ENCODE data around the gene ADARB1.

The ADARB1 gene

GRCh38 chr21:45209685-45210284 lies 135.4 kb downstream of the ADARB1 start:
- DNase-seq: no peak

DNA sequence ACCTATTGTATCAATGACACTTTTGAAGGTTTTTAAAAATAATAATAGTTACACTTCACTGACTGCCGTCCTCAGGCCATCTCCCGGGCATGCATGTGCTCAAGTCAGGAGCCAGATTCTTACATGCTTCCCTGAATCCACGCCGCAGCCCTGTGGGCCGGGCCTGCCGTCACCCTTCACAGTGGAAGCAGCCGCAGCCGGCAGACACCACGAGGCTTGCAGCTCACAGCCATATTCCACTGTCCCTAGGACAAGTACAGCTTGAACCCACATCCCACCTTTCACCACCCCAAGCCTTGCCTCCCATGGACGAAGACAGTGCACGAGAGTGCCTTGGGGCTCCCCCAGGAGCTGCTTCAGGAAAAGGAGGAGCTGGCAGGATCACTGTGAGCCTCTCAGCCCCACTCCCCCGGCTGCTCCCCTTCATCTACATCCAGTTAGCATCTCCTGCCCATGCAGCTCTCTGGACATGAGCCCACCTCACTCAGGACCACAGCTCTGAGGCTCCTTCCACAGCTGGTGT lies 136.1 kb downstream of the ADARB1 start:
- no peak for DNase-seq

- DNase-seq: no peak
Observed at GRCh38 chr21:45211661-45212060, 137.3 kb downstream of the ADARB1 start.

- DNase-seq: no peak
Observed at GRCh38 chr21:45213392-45213791, 139.0 kb downstream of the ADARB1 start.

GRCh38 chr21:45215213-45215612 lies 140.8 kb downstream of the ADARB1 start:
- DNase-seq: no peak

GRCh38 chr21:45217010-45217409 lies 142.6 kb downstream of the ADARB1 start:
- DNase-seq: no peak

DNA sequence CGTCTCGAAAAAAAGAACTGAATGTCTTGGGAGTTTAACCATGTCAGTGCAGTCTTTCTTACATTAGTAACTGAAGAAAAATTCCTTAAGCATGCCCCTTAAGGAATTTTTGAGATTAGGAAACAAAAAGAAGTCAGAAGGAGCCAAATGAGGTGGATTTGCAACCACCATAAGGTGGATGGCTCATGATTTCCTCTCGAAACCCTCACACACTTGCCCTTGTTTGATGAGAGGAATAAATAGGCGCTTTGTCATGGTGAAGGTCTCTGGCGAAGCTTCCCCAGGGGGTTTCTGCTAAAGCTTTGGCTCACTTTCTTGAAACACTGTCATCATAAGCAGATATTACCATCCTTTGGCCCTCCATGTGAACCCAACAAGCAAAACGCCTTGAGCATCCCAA lies 145.1 kb downstream of the ADARB1 start:
- no peak for DNase-seq

- DNase-seq: no peak
Observed at GRCh38 chr21:45220071-45220481, 145.7 kb downstream of the ADARB1 start.

GRCh38 chr21:45220714-45221490 lies 146.5 kb downstream of the ADARB1 start:
- no peak for DNase-seq

GRCh38 chr21:45222001-45222400 lies 147.6 kb downstream of the ADARB1 start:
- DNase-seq: no peak

- no peak for DNase-seq
Observed at GRCh38 chr21:45223236-45224185, 149.1 kb downstream of the ADARB1 start.

DNA sequence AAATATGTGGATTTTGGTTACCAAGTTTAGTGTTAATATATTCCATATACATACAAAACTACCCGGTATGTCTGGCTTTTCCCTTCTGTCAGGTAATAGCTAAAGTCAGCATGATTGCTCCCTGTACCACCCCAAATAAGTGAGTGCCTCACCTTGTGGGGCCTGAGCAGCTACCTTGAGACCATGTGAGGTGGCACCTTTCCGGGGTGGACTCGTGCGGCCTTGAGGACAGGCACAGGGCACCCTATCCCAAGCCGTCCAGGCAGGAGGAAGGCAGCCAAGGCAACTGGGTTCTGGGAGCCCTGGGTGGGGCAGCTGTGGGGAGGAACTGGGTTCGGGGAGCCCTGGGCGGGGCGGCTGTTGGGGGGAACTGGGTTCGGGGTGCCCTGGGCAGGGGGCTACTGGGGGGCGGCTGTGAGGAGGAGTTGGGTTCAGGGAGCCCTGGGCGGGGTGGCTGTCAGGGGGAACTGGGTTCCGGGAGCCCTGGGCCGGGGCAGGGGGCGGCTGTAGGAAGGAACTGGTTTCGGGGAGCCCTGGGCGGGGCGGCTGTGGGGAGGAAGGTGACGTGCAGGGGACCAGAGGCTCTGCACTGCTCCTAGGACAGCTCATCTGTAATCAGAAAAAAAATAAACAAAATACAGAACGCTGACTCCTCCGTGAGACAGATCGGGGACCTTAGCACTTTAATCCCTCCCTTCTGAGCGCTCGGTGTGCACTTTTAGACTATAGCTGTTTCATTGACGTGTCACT lies 150.0 kb downstream of the ADARB1 start:
- no peak for DNase-seq

DNA sequence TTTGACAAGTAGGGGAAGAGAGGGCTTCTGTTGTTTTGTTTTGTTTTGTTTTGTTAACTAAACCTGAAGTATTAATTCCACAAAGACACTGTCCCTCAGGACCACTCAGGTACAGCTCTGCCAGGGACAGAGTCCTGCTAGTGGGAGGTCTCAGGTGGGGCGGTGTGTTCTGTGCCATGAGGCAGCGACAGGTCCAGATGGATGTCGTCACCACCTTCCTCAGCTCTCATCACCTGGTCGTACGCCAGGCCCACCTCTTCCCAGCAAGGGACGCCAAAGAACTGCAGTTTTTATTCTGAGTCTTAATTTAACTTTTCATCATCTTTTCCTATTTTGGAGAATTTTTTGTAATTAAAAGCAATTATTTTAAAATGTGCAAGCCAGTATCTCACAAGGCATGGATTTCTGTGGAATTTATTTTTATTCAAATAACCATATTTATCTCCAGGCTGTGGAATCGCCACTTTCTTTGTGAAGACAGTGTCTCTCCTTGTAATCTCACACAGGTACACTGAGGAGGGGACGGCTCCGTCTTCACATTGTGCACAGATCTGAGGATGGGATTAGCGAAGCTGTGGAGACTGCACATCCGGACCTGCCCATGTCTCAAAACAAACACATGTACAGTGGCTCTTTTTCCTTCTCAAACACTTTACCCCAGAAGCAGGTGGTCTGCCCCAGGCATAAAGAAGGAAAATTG lies 150.8 kb downstream of the ADARB1 start:
- DNase-seq: no peak

- no peak for DNase-seq
Observed at GRCh38 chr21:45225741-45226327, 151.5 kb downstream of the ADARB1 start.

DNA sequence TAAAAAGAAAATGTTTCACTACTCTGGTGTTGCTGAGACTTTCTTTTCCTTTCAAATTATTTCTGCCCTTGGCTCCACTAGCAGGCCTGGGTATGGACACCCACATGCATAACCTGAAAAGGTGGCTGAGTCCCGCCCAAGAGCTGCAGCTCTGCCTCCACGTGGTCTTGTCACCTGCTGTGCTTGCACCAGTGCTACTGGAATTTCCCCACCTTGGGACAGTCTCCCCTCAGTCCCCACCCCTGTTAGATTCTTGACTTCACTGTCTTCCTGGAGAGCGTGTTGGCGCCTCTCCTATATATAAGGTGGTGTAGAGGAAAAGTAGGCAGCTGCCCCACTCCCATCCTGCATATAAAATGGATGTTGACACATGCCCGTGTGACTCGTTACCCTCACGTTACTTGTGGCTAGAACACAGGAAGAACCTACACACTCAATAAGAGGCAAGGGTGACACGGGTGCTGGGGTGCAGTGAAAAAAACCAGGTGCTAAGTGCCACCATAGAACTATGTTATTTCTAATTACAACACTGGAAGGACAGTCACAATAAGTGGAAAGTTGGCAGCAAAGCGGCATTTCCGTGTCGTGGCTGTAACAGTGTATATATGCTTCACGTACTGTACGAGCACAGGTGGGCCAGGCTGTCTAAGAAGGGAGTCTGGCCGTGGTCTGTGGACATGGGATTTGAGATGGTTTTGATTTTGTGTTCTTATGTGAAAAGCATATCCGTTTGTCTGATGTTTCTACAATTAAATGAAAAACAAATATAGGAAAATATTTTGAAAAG lies 152.4 kb downstream of the ADARB1 start:
- DNase-seq: no peak

- no peak for DNase-seq
Observed at GRCh38 chr21:45227735-45228134, 153.4 kb downstream of the ADARB1 start.

DNA sequence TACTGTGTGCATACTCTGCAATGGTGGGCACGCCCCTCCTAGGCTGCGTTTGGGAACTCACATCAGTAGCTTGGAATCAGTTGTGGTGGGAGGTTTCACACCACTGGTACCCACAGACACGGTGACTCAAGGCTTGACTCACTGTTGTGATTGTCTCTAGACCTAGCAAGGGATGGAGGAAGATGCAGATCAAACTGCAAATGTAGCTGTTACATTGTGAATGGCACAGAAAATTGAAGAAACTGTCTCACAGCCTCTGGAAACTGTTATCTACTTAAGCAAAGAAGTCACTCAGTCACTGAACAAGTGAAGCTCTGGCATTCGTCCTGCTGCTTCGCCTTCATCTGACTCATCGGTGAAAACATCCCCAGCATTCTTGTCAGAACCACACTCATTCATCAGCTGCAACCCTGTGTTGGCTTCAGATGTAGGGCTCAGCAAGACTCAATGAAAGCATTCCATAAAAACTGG lies 153.8 kb downstream of the ADARB1 start:
- no peak for DNase-seq

- DNase-seq: no peak
Observed at GRCh38 chr21:45228656-45229240, 154.4 kb downstream of the ADARB1 start.

- DNase-seq: no peak
Observed at GRCh38 chr21:45231705-45232104, 157.3 kb downstream of the ADARB1 start.

GRCh38 chr21:45234127-45234526 lies 159.7 kb downstream of the ADARB1 start:
- no peak for DNase-seq
